ENCODE results near the gene DOP1B.

The DOP1B gene

DNA sequence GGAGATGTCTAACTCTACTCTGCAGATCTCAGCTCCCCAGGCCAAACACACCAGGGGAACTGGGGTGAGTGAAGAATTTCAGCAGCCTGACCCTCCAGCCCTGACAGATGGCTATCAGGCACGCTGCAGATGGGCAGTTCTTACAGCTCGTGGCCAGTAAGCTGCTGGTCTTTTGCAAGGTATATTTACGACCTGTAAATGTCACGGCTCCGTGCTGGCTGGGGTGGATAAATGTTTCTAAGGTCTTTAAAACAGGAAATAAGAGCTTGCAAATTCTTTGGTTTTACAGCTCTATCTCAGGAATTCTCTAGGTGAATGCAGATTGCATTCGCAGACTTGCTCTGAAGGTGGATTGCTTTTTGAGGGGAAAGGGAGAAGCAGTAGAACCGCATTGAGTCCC, 10.1 kb downstream of the DOP1B start:
- Histone ChIP-seq H3K27me3 (replicated peaks; ENCODE audit: insufficient read depth, low read length) (no peaks in the 10 kb centered on the region), H3K9me2 (replicated peaks; ENCODE audit: insufficient read depth, low read length) (no peaks in the 10 kb centered on the region), H3K36me3 (replicated peaks; ENCODE audit: insufficient read depth, low read length) (no peaks in the 10 kb centered on the region), H3K79me2 (ENCODE audit: low read length) (no peaks in the 10 kb centered on the region), H3F3A (ENCODE audit: insufficient read depth, low read length) (no peaks in the 10 kb centered on the region), H4K20me1 (ENCODE audit: insufficient read depth, low read length) (no peaks in the 10 kb centered on the region), H3K9me3 (replicated peaks; ENCODE audit: insufficient read depth, low read length) (no peaks in the 10 kb centered on the region), H3K9ac (ENCODE audit: low read length) (no peak overlapping the region), H2AFZ (ENCODE audit: low read length) (no peak overlapping the region), H3K27ac (ENCODE audit: low read length) (no peak overlapping the region), H3K4me1 (ENCODE audit: low read length) (no peaks in the 10 kb centered on the region), H3K4me2 (ENCODE audit: low read depth, low read length) (no peak overlapping the region), H3K4me3 (ENCODE audit: low read length) (no peak overlapping the region)
- DNase-seq = no peak
- TF ChIP-seq CTCF (IDR thresholded peaks at IDR 0.05; ENCODE audit: low read length) (no peak), EZH2 (optimal IDR thresholded peaks at IDR 0.05; ENCODE audit: low read depth, low read length) (no peak), EZH2phosphoT487 (IDR thresholded peaks at IDR 0.05; ENCODE audit: low read length) (no peak)

DNA sequence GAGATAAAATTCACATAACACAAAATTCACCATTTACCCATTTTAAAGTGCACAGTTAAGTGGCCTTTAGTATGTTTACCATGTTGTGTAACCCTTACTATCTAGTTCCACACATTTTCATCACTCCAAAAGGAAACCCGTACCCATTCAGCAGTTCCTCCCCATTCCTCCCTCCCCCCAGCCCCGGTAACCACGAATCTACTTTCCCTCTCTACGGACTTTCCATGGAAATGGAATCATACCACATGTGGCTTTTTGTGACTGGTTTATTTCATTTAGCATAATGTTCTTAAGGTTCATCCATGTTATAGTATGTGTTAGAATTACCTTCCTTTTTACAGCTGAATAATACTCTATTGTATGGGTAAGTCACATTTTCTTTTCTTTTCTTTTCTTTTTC, 10.9 kb downstream of the DOP1B start:
- H3K9ac ChIP-seq (ENCODE audit: low read length) = no peak overlapping the region
- no peak for DNase-seq
- H3F3A ChIP-seq (ENCODE audit: insufficient read depth, low read length) = no peaks in the 10 kb centered on the region
- H2AFZ ChIP-seq (ENCODE audit: low read length) = no peak overlapping the region
- no peak overlapping the region for H3K4me2 ChIP-seq (ENCODE audit: low read depth, low read length)
- no peak overlapping the region for H3K27ac ChIP-seq (ENCODE audit: low read length)
- no peaks in the 10 kb centered on the region for H3K79me2 ChIP-seq (ENCODE audit: low read length)
- H3K9me2 ChIP-seq (replicated peaks; ENCODE audit: insufficient read depth, low read length) = no peaks in the 10 kb centered on the region
- TF ChIP-seq EZH2 (optimal IDR thresholded peaks at IDR 0.05; ENCODE audit: low read depth, low read length) = no peak
- TF ChIP-seq CTCF (IDR thresholded peaks at IDR 0.05; ENCODE audit: low read length) = no peak
- no peak for TF ChIP-seq EZH2phosphoT487 (IDR thresholded peaks at IDR 0.05; ENCODE audit: low read length)
- no peaks in the 10 kb centered on the region for H3K4me1 ChIP-seq (ENCODE audit: low read length)
- no peaks in the 10 kb centered on the region for H3K36me3 ChIP-seq (replicated peaks; ENCODE audit: insufficient read depth, low read length)
- no peak overlapping the region for H3K4me3 ChIP-seq (ENCODE audit: low read length)
- no peaks in the 10 kb centered on the region for H4K20me1 ChIP-seq (ENCODE audit: insufficient read depth, low read length)
- no peaks in the 10 kb centered on the region for H3K27me3 ChIP-seq (replicated peaks; ENCODE audit: insufficient read depth, low read length)
- no peaks in the 10 kb centered on the region for H3K9me3 ChIP-seq (replicated peaks; ENCODE audit: insufficient read depth, low read length)

DNA sequence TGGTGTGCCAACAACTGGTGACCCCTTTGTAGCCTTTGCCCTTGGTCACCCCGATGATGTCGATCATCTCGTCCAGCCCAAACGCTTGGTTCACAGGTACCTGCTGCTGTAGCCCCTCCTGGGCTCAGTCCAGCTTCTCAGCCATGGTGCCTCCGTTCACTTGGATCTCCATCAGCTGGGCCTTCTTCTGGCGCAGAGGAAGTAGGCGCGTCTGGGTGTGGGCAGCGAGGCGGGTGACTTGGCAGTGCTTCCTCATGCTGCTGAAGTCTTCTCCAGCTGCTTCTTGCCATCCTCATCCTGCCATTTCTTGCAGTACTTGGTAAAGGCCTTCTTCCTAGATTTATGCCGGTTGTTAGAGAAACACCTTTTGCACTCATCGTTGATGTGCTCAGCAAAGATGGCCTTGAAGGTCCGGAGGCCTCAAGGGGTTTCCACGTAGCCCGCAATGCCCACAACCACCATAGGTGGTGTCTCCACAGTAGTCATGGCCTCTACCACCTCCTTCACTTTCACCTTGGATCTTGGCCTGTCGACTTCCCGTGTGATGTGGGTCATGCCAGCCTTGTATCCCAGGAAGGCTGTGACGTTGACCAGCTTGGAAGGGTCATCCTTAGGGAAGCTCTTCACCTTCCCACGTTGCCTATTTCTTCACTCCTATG, 13.0 kb downstream of the DOP1B start:
- Histone ChIP-seq H3K9me2 (replicated peaks; ENCODE audit: insufficient read depth, low read length) (no peaks in the 10 kb centered on the region), H3K9ac (ENCODE audit: low read length) (no peak overlapping the region), H3K4me2 (ENCODE audit: low read depth, low read length) (no peak overlapping the region), H4K20me1 (ENCODE audit: insufficient read depth, low read length) (no peaks in the 10 kb centered on the region), H3K27ac (ENCODE audit: low read length) (no peak overlapping the region), H3K4me3 (ENCODE audit: low read length) (no peak overlapping the region), H3K79me2 (ENCODE audit: low read length) (no peaks in the 10 kb centered on the region), H2AFZ (ENCODE audit: low read length) (no peak overlapping the region), H3K4me1 (ENCODE audit: low read length) (no peaks in the 10 kb centered on the region), H3F3A (ENCODE audit: insufficient read depth, low read length) (no peaks in the 10 kb centered on the region), H3K27me3 (replicated peaks; ENCODE audit: insufficient read depth, low read length) (no peaks in the 10 kb centered on the region), H3K9me3 (replicated peaks; ENCODE audit: insufficient read depth, low read length) (no peaks in the 10 kb centered on the region), H3K36me3 (replicated peaks; ENCODE audit: insufficient read depth, low read length) (no peaks in the 10 kb centered on the region)
- DNase-seq = no peak
- TF ChIP-seq EZH2 (optimal IDR thresholded peaks at IDR 0.05; ENCODE audit: low read depth, low read length) = no peak
- TF ChIP-seq EZH2phosphoT487 (IDR thresholded peaks at IDR 0.05; ENCODE audit: low read length) = no peak
- peak; percentile 26 for TF ChIP-seq CTCF (IDR thresholded peaks at IDR 0.05; ENCODE audit: low read length)

All from MM.1S (cell line).